GM19468 (cell line): ENCODE results near the gene CFAP52.
"Not testable (repeated sequence)": the region's sequence is repeated elsewhere in the genome, so short reads cannot be mapped to it uniquely, and the experiment has no call there.

Experiments used
- ATAC-seq: cut with Tn5 transposase; IDR thresholded peaks from one replicate; pipeline ENCODE4 v1.9.1; 2021; ENCODE audit warnings: mild to moderate bottlenecking, moderate library complexity, moderate number of reproducible peaks; ENCODE audit not compliant: unreplicated experiment; ENCODE audit errors: extremely low read depth

Gene CFAP52

GRCh38 chr17:9576521-9577372 is at the start of gene CFAP52:
CFAP52 (plus strand) TSS chr17:9576642; CDS start chr17:9576696, 54 bp downstream.
- ATAC-seq, result peak; percentile 38

- ATAC-seq, result no peak
Measured at GRCh38 chr17:9527788-9528187, 48.7 kb upstream of the CFAP52 start.

- no peak for ATAC-seq
Measured at GRCh38 chr17:9529033-9529700, 47.3 kb upstream of the CFAP52 start.

GRCh38 chr17:9531034-9531433 is 45.4 kb upstream of the CFAP52 start:
- no peak for ATAC-seq

- no peak for ATAC-seq
Measured at GRCh38 chr17:9532715-9533114, 43.7 kb upstream of the CFAP52 start.

GRCh38 chr17:9533441-9533840 is 43.0 kb upstream of the CFAP52 start:
- ATAC-seq, result no peak

DNA sequence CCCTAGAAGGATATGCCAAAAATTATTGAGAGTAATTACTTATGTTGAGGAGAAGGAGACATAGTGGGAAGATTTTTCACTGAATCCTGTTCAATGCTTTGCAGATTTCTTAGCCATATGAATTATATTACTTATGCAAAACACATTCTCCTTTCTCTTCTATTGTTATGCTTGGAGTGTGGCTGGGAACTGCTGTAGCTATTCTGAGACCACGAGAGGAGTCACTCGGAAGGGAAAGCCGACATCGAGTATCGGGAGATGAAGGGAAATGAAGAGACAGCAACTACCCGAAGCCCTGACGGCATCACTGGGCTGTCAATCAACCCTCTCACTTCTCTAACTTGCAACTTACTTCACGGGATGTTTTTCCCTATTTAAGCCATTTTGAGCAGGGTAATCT is 40.4 kb upstream of the CFAP52 start:
- ATAC-seq, result no peak

DNA sequence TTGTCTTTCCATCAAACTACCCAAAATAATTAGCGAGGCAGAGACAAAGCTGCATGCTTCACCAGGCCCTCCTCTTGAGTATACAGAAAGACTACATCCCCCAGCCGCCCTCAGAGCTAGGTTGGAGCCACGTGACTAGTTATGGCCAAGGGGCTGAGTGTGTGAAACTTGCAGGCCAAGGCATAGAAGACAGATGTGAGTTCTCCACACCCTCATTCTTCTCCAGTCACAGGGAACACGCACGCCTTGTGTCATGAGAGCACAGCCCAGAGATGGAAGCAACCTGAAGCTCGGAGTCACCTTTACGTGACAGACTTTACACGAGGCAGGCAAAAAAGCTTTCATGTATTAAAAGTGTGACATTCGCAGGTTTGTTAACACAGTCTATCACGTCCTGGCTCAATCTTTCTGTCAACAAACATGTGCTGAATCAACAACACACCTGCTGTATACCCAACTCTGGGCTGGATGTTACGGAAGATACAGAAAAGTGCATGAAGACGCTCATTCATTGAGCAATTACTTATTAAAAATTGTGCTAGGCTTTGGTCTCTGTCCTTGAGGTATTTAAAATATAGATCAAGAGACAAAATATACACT is 39.2 kb upstream of the CFAP52 start:
- no peak for ATAC-seq

- no peak for ATAC-seq
Measured at GRCh38 chr17:9538626-9539025, 37.8 kb upstream of the CFAP52 start.

- ATAC-seq, result no peak
Measured at GRCh38 chr17:9541718-9542117, 34.7 kb upstream of the CFAP52 start.

DNA sequence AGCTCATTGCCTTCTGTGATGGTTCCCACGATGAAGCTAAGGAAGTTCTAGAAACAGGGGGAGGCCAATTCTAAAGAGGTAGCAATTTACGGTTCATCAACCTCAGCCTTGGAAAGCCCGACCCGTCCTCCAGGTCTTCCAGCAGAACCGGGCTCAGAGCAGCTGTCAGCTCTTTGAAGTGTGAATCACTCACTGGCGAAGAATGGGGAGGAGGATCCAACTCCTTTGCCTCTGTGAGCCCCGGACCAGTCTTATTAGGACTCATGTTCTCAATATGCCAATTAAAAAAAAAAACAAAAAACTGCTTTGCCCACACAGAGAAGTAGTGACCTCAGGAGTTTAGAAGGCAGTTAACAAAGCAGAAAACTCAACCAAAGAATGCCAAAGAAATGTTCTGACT is 32.2 kb upstream of the CFAP52 start:
- ATAC-seq, result no peak

GRCh38 chr17:9549215-9549614 is 27.2 kb upstream of the CFAP52 start:
- no peak for ATAC-seq

DNA sequence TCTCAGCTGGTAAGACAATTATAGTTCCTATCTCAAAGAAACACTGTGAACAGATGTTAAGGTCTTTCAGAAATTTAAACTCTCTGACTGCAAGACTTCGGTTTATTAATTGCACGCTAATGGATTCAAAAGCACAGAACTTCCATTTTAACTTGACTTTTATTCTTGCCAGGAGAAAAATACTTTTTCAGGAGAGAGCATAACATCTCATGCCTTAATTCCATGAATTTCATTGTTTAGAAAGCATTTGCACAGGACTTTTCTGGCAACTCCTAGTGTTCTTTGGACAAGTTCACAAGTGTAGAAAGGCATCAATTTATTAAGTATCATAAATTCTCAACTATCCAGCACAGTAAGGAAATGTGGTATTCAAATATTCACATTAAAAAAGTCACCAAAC is 23.3 kb upstream of the CFAP52 start:
- no peak for ATAC-seq

DNA sequence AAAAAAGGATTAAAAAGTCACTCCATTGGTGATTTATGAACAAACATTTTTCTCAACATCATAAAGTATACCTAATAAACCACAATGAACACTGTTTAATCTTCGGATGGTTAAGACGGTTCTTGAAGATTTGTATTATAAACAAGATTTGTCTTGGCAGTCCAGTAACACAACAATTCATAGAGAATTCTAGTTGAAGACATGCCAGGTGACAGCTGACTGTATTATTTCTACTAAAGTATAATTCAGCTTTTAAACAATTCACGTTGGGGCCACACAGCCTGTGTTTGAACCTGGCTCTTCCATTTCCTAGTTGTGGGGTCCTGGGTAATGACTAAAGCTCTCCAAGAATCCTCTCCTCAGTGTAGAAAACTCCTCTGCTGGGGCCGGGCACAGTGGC is 22.8 kb upstream of the CFAP52 start:
- ATAC-seq, result no peak

DNA sequence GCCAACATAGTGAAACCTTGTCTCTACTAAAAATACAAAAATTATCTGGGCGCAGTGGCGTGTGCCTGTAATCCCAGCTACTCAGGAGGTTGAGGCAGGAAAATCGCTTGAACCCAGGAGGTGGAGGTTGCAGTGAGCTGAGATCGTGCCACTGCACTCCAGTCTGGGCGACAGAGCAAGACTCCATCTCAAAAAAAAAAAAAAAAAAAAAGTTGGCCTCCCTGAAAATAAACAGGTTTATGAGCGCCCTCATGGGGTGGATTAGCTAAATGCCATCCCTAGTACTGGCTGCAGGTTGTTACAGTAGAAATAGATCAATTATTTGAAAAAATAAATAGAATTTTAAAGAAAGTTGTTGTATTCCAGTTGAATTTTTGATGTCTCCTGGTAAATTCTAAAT is 21.7 kb upstream of the CFAP52 start:
- ATAC-seq, result not testable (repeated sequence)

DNA sequence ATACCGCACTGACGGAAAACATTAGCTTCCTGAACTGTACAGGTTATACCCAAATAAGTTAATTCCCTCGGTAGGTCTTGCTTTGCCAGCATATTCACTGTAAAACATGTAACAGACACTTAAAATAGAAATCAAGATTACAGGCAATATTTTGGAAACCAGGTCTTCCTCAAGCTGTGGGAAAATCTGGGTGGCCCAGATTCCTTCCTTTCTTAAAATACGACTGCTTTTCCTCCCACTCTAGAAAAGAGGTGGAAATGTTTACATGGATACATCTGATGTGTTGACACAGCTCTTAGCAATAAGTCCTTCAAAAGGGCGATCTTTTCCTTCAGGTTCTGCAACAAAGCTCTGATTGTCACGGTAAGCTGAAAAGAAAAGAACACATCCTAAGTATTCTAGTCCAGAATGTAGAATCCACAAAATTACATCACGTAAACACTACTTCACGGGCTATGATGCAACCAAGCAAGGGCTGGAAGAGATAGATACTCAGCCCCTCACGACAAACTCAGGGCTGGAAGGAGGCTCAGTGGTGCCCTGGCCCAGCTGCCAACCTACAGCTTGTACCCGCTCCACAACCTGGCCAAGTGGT is 19.2 kb upstream of the CFAP52 start:
- ATAC-seq, result no peak

GRCh38 chr17:9557857-9558256 is 18.6 kb upstream of the CFAP52 start:
- no peak for ATAC-seq

- no peak for ATAC-seq
Measured at GRCh38 chr17:9564104-9564503, 12.3 kb upstream of the CFAP52 start.

DNA sequence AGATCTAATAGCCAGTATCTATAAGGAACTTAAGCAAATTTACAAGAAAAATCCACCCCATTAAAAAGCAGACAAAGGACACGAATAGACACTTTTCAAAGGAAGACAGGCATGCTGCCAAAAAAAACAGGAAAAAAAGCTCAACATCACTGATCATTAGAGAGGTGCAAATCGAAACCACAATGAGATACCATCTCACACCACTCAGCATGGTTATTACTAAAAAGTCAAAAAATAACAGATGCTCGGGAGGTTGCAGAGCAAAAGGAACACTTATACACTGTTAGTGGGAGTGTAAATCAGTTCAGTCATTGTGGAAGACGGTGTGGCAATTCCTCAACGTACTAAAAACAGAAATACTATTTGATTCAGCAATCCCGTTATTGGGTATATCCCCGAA is 10.4 kb upstream of the CFAP52 start:
- ATAC-seq, result no peak

GRCh38 chr17:9566739-9567138 is 9.7 kb upstream of the CFAP52 start:
- ATAC-seq, result not testable (repeated sequence)

- ATAC-seq, result no peak
Measured at GRCh38 chr17:9568004-9568403, 8.4 kb upstream of the CFAP52 start.
